Spleen (tissue), 11 donors: ENCODE measurements around the gene EYA2. TPM values are rescaled to one million over a fixed set of nuclear protein-coding genes. Genes with fewer than 3 reads are reported as not detected.
"Not testable (repeated sequence)": the region's sequence is repeated elsewhere in the genome, so short reads cannot be mapped to it uniquely, and the experiment has no call there.

Experiments
- DNase-seq: peaks from one replicate; pipeline ENCODE4 v3.0.0-alpha.2; 2020
- H3K27ac ChIP-seq, 8 donors: fragments of 200-600 bp; sonication (generic) in 7 of 8; 1 replicate in 4 of 8; 2 replicates in 4 of 8; pipeline versions ENCODE4 v1.5.0 to v1.8.0; 2016 to 2021; ENCODE audit warnings: inconsistent platforms in 4 of 8, mild to moderate bottlenecking in 4 of 8, moderate library complexity in 1 of 8
- H3K27me3 ChIP-seq, 7 donors: fragments of 200-600 bp; sonication (generic) in 6 of 7; replicated peaks in 1 of 7; 1 replicate in 4 of 7; 2 replicates in 3 of 7; pipeline versions ENCODE4 v1.5.0 to v1.8.0; 2016 to 2021; ENCODE audit warnings: inconsistent platforms in 3 of 7, mild to moderate bottlenecking in 1 of 7
- H3K36me3 ChIP-seq, 6 donors: fragments of 200-600 bp; sonication (generic) in 5 of 6; 1 replicate in 4 of 6; 2 replicates in 2 of 6; pipeline versions ENCODE4 v1.5.0 to v1.8.0; 2016 to 2021; ENCODE audit warnings: inconsistent platforms in 2 of 6
- H3K4me1 ChIP-seq, 6 donors: fragments of 200-600 bp; sonication (generic) in 5 of 6; 1 replicate in 3 of 6; 2 replicates in 3 of 6; pipeline versions ENCODE4 v1.5.0 to v1.8.0; 2016 to 2021; ENCODE audit warnings: inconsistent platforms in 3 of 6
- H3K4me3 ChIP-seq, 8 donors: fragments of 200-600 bp; sonication (generic) in 7 of 8; 1 replicate in 4 of 8; 2 replicates in 4 of 8; pipeline versions ENCODE4 v1.5.0 to v1.8.0; 2016 to 2021; ENCODE audit warnings: inconsistent platforms in 4 of 8, mild to moderate bottlenecking in 4 of 8, moderate library complexity in 2 of 8
- H3K9me3 ChIP-seq, 8 donors: fragments of 200-600 bp; sonication (generic) in 7 of 8; 1 replicate in 4 of 8; 2 replicates in 4 of 8; pipeline versions ENCODE4 v1.5.0 to v1.8.0; 2016 to 2021; ENCODE audit warnings: inconsistent platforms in 4 of 8
- CTCF ChIP-seq, 11 experiments: fragments of 200-600 bp in 7 of 11; fragments of 450-650 bp in 4 of 11; sonication (generic) in 4 of 11; IDR thresholded peaks in 8 of 11; conservative IDR thresholded peaks in 3 of 11; 1 replicate in 7 of 11; 2 replicates in 4 of 11; pipeline versions ENCODE4 v1.4.0 to v1.8.0; 2016 to 2021; ENCODE audit warnings: antibody characterized with exemption in 11 of 11, inconsistent platforms in 4 of 11, mild to moderate bottlenecking in 1 of 11
- POLR2A ChIP-seq, 3 donors: fragments of 450-650 bp; IDR thresholded peaks; one replicate each; pipeline ENCODE4 v1.5.1; 2017; ENCODE audit warnings: antibody characterized with exemption in 3 of 3, mild to moderate bottlenecking in 1 of 3
- POLR2AphosphoS5 ChIP-seq, 3 donors: sonication (generic); formaldehyde crosslinking; IDR thresholded peaks; one replicate each; pipeline ENCODE4 v1.5.1; 2017; ENCODE audit warnings: antibody characterized with exemption in 3 of 3
- WGBS, 5 donors: extraction: QIAGEN DNeasy Blood & Tissue Kit in 3 of 5; methylation state at CpG; one replicate each; pipeline versions ENCODE4 v1.1.5 to v1.1.7; 2013 to 2018; 5-methylcytosine and 5-hydroxymethylcytosine counted together
- intact Hi-C: fragments of 100-400 bp; cut with DNase I; formaldehyde crosslinking; loops from one replicate; pipeline ENCODE4 v1.15.0; 2023; ENCODE audit warnings: low total_unique reads
- polyA plus RNA-seq, 3 donors: library from polyadenylated mRNA; stranded (reverse); fragments of 200-250 nt; gene quantifications; one replicate each; pipeline ENCODE4 v1.2.1, GENCODE V29; 2013
- total RNA-seq, 7 donors: library from RNA; depleted of rRNA in 3 of 7; stranded (reverse); fragments of >200 nt in 3 of 7; fragmentation: NEBNext Ultra II Directional in 4 of 7; extraction: Animal tissue kit (Norgen Biotek cat#: 25700) in 4 of 7; gene quantifications; one replicate each; pipeline versions ENCODE4 v1.1.0 to v1.2.1, GENCODE V29; 2016 to 2021
- donor health status: healthy with polysubstance abuse.
- donor health status: DM: no; HTN: no; CAD: no; lungs with moderate emphysema.
- donor health status: DM: no; HTN: no; CAD: no.
- donor health status: Bipolar disorder and iron deficiency.
- donor health status: healthy.
- donor health status: DM: no; HTN: no; CAD: no.
- donor health status: DM: yes; HTN: yes; CAD: no.

The EYA2 gene
- total and polyA plus RNA-seq, 10 donors: 0.26 to 0.76 (median 0.51) TPM; not detected in 1

DNA sequence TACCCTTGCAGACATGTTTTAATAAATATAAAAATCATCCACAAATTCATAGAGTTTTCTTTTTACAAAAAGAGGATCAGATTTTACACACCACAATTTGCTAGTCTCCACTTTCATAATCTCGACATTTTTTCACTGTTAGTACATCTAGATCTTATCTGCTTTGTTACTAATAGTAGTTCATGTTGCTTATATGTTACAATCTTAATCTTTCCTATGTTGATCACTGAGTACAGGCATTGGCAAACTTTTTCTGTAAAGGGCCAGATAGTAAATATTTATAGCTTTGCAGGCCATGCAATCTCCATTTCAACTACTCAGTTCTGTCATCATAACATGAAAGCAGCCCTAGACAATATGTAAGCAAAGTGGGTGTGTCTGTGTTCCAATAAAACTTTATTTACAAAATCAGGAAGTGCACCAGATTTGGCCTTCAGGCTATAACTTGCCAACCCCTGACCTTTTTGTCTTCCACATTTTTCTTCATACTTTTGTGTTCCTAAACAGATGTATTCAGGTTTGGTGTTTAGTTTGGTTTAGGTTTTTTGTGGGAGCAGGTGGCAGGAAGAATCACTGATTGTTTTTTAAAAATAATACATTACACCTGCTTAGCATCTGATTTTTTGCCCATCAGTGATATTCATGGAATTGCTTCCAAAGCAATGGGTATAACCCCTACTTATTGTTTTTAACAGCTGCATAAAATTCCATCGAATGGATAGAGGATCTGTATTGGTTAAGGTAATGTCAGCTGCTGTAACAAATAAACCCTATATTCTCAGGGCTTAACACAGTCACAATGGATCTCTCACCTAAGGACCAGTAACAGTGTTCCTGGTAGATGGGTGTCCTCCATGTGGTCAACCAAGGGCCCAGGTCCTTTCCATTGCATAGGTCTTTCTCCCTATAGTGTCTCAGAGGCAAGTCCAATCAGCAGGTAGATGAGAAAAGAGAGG, 61.2 kb downstream of the EYA2 start:
- intact Hi-C loops: no loop called here
- Histone ChIP-seq H3K27ac (no peak overlapping the region), H3K4me1 (no peaks in the 10 kb centered on the region), H3K9me3 (peaks cover 0 to 18% (median 14%) of the 10 kb centered on the region in 8 donors), H3K36me3 (no peaks in the 10 kb centered on the region), H3K4me3 (no peak overlapping the region), H3K27me3 (peaks cover 0 to 27% (median 0%) of the 10 kb centered on the region in 7 donors)
- WGBS, 5 donors: 69 to 78% (median 73%) methylated on average over 2 of the region's 2 CpGs
- DNase-seq: no peak
- TF ChIP-seq POLR2AphosphoS5 (IDR thresholded peaks at IDR 0.05): no peak
- TF ChIP-seq CTCF (IDR thresholded peaks at IDR 0.05 in 8 of 11, conservative IDR thresholded peaks at IDR 0.05 in 3 of 11): no peak
- TF ChIP-seq POLR2A (IDR thresholded peaks at IDR 0.05): no peak

DNA sequence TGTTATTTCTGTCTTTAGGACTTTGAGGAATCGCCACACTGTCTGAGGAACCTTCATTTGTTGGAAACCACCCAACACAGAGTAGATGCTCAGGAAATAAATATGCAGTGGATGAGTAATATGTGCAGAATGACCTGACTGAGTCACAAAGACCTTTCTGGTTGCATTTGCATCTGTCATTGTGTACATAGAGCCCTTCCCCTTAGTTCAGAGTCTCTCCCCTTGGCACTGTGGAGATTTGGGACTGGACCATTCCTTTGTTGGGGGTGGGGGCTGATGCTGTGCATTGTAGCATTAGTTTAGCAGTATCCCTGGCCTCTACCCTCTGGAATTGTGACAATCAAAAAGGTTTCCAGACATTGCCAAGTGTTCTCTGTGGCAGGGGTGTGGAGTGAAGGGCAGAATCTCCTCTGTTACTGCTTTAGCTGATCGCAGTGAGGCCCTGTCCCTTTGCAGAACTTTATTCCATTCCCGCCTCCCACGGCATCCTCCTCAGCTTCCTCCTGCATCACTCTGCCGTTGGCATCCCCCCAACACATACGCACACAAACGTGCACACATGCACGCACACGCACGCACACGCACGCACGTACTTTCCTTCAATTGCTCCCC, 64.5 kb downstream of the EYA2 start:
- Histone ChIP-seq H3K27ac (no peak overlapping the region), H3K9me3 (peaks cover 0 to 24% (median 14%) of the 10 kb centered on the region in 8 donors), H3K4me1 (no peaks in the 10 kb centered on the region), H3K4me3 (no peak overlapping the region), H3K36me3 (no peaks in the 10 kb centered on the region), H3K27me3 (peaks cover 0 to 13% (median 0%) of the 10 kb centered on the region in 7 donors)
- TF ChIP-seq POLR2A (IDR thresholded peaks at IDR 0.05) (no peak), CTCF (IDR thresholded peaks at IDR 0.05 in 8 of 11, conservative IDR thresholded peaks at IDR 0.05 in 3 of 11) (no peak), POLR2AphosphoS5 (IDR thresholded peaks at IDR 0.05) (no peak)
- no peak for DNase-seq
- WGBS, 5 donors: 70 to 79% (median 74%) methylated on average over 13 of the region's 13 CpGs
- intact Hi-C loops: no loop called here

- H3K4me3 ChIP-seq: no peak overlapping the region
- H3K27me3 ChIP-seq: peaks cover 0 to 13% (median 0%) of the 10 kb centered on the region in 7 donors
- H3K4me1 ChIP-seq: no peaks in the 10 kb centered on the region
- TF ChIP-seq CTCF (IDR thresholded peaks at IDR 0.05 in 8 of 11, conservative IDR thresholded peaks at IDR 0.05 in 3 of 11) (no peak), POLR2AphosphoS5 (IDR thresholded peaks at IDR 0.05) (no peak), POLR2A (IDR thresholded peaks at IDR 0.05) (no peak)
- H3K9me3 ChIP-seq: peaks cover 0 to 24% (median 14%) of the 10 kb centered on the region in 8 donors
- H3K27ac ChIP-seq: no peak overlapping the region
- WGBS, 5 donors: 75 to 84% (median 81%) methylated on average over 9 of the region's 9 CpGs
- intact Hi-C loops: no loop called here
- DNase-seq: no peak
- H3K36me3 ChIP-seq: no peaks in the 10 kb centered on the region
Measured at GRCh38 chr20:46959821-46960220, 65.2 kb downstream of the EYA2 start.

GRCh38 chr20:46960536-46960935, 65.9 kb downstream of the EYA2 start:
- Histone ChIP-seq H3K4me3 (no peak overlapping the region), H3K27me3 (peaks cover 0 to 13% (median 0%) of the 10 kb centered on the region in 7 donors)
- WGBS, 5 donors: 67 to 83% (median 71%) methylated on average over 11 of the region's 11 CpGs

DNA sequence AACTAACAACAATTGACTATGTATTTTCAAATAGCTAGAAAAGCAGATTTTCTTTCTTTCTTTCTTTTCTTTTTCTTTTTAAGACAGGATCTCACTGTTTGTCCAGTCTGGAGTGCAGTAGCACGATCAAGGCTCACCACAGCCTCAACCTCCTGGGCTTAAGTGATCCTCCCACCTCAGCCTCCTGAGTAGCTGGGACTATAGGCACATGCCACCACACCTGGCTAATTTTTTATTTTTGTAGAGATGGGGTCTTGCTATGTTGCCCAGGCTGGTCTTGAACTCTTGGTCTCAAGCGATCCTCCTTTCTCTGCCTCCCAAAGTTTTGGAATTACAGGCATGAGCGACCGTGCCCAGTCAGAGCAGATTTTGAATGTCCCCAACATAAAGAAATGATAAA, 67.3 kb downstream of the EYA2 start:
- H3K36me3 ChIP-seq, H3K4me1 ChIP-seq, DNase-seq, H3K27ac ChIP-seq, H3K4me3 ChIP-seq, intact Hi-C loops: not testable (repeated sequence)
- 81 to 95% (median 94%) methylated on average over 4 of the region's 4 CpGs for WGBS, 5 donors
- H3K9me3 ChIP-seq: peaks cover 0 to 11% (median 2%) of the 10 kb centered on the region in 8 donors
- peaks cover 0 to 13% (median 0%) of the 10 kb centered on the region in 7 donors for H3K27me3 ChIP-seq

More at GRCh38 chr20:46960536-46960935, 65.9 kb downstream of the EYA2 start:
- no peak for DNase-seq
- TF ChIP-seq POLR2AphosphoS5 (IDR thresholded peaks at IDR 0.05): no peak
- TF ChIP-seq CTCF (IDR thresholded peaks at IDR 0.05 in 8 of 11, conservative IDR thresholded peaks at IDR 0.05 in 3 of 11): no peak
- TF ChIP-seq POLR2A (IDR thresholded peaks at IDR 0.05): no peak
- intact Hi-C loops: no loop called here
- H3K27ac ChIP-seq: no peak overlapping the region
- H3K4me1 ChIP-seq: no peaks in the 10 kb centered on the region
- no peaks in the 10 kb centered on the region for H3K36me3 ChIP-seq
- H3K9me3 ChIP-seq: peaks cover 0 to 24% (median 14%) of the 10 kb centered on the region in 8 donors
